Activated CD4-positive, alpha-beta memory T cell treated with anti-CD3 and anti-CD28 coated beads for 36 hours (primary cell): ENCODE results near the gene BMERB1. TPM values are rescaled to one million over a fixed set of nuclear protein-coding genes. Genes with fewer than 3 reads are reported as not detected.
"Not testable (repeated sequence)": the region's sequence is repeated elsewhere in the genome, so short reads cannot be mapped to it uniquely, and the experiment has no call there.

Source experiments
- CTCF ChIA-PET: fragments of 350-600 bp; sonication (Branson Sonifier 250); formaldehyde crosslinking; loops from one replicate; lab custom pipeline; 2021; ENCODE audit warnings: antibody characterized with exemption, inconsistent platforms; lab: Charles Lee
- POLR2A ChIA-PET: fragments of 350-600 bp; sonication (Branson Sonifier 250); formaldehyde crosslinking; loops from one replicate; lab custom pipeline; 2021; ENCODE audit warnings: antibody characterized with exemption; lab: Charles Lee
- DNase-seq: peaks from one replicate; pipeline ENCODE4 v3.0.0-alpha.2; 2020
- H3K27ac Mint-ChIP-seq: one replicate; pipeline ENCODE4 v1.8.0; 2021; ENCODE audit warnings: mixed read lengths
- H3K27me3 Mint-ChIP-seq: one replicate; pipeline ENCODE4 v1.8.0; 2021; ENCODE audit warnings: mixed read lengths
- H3K36me3 Mint-ChIP-seq: one replicate; pipeline ENCODE4 v1.8.0; 2021; ENCODE audit warnings: mixed read lengths
- H3K4me1 Mint-ChIP-seq: one replicate; pipeline ENCODE4 v1.8.0; 2021; ENCODE audit warnings: low read depth, mixed read lengths
- H3K4me3 Mint-ChIP-seq: one replicate; pipeline ENCODE4 v1.8.0; 2021; ENCODE audit warnings: mild to moderate bottlenecking, mixed read lengths
- H3K9me3 Mint-ChIP-seq: one replicate; pipeline ENCODE4 v1.8.0; 2021; ENCODE audit warnings: mixed read lengths
- intact Hi-C: fragments of 100-400 bp; cut with micrococcal nuclease; formaldehyde crosslinking; loops from one replicate; pipeline ENCODE4 v1.15.1; 2023
- total RNA-seq, 2 experiments: library from RNA; stranded (reverse); gene quantifications; one replicate each; pipeline ENCODE4 v1.2.3, GENCODE V29; 2021

Gene BMERB1
- total RNA-seq, 2 experiments from 2014 or later = 7.1 to 7.7 TPM

- CTCF ChIA-PET = interaction anchor here (0.6 to 3.8 kb wide), 18 partner anchors 10 to 759 kb away, joined by 3 to 32 read pairs (median 4); partner anchors contain the start of gene MARF1
- H3K36me3 Mint-ChIP-seq = no peaks in the 10 kb centered on the region
- H3K27me3 Mint-ChIP-seq = peaks cover 2% of the 10 kb centered on the region
- peak; percentile 68 for DNase-seq
- POLR2A ChIA-PET = no interaction called here
- H3K4me1 Mint-ChIP-seq = peaks cover 2% of the 10 kb centered on the region
- H3K27ac Mint-ChIP-seq = no peak overlapping the region
- intact Hi-C loops = loop anchor here (1.0 kb wide), 1 partner anchor 216 kb away; the partner anchor contains the start of gene MARF1
- H3K4me3 Mint-ChIP-seq = no peak overlapping the region
- H3K9me3 Mint-ChIP-seq = no peaks in the 10 kb centered on the region
These were observed 6.6 kb upstream of the BMERB1 start for GRCh38 chr16:15427648-15428239.

GRCh38 chr16:15430884-15431283 lies 3.5 kb upstream of the BMERB1 start:
- DNase-seq, POLR2A ChIA-PET, H3K9me3 Mint-ChIP-seq, H3K27ac Mint-ChIP-seq, H3K36me3 Mint-ChIP-seq, H3K4me3 Mint-ChIP-seq, CTCF ChIA-PET: not testable (repeated sequence)
- Mint-ChIP-seq H3K4me1 (peaks cover 17% of the 10 kb centered on the region), H3K27me3 (peaks cover 19% of the 10 kb centered on the region)
- intact Hi-C loops = loop anchor here (5.0 to 10.0 kb wide), 3 partner anchors 76 to 274 kb away; no protein-coding TSS in a partner anchor

- H3K9me3 Mint-ChIP-seq = no peaks in the 10 kb centered on the region
- no peak overlapping the region for H3K27ac Mint-ChIP-seq
- POLR2A ChIA-PET = no interaction called here
- no peaks in the 10 kb centered on the region for H3K36me3 Mint-ChIP-seq
- H3K4me3 Mint-ChIP-seq = peak overlapping the region; percentile 87
- no peak for DNase-seq
- intact Hi-C loops = loop anchor here (5.0 to 10.0 kb wide), 3 partner anchors 73 to 271 kb away; no protein-coding TSS in a partner anchor
- peaks cover 18% of the 10 kb centered on the region for H3K27me3 Mint-ChIP-seq
- H3K4me1 Mint-ChIP-seq = peaks cover 15% of the 10 kb centered on the region
- CTCF ChIA-PET = interaction anchor here (1.0 to 1.1 kb wide), 2 partner anchors 33 to 205 kb away, joined by 3 read pairs; no protein-coding TSS in a partner anchor
These were observed 336 bp upstream of the BMERB1 start for GRCh38 chr16:15434079-15434424.

GRCh38 chr16:15435216-15435864 lies 952 bp downstream of the BMERB1 start:
- peak overlapping the region; percentile 87 for H3K4me3 Mint-ChIP-seq
- H3K36me3 Mint-ChIP-seq = no peaks in the 10 kb centered on the region
- POLR2A ChIA-PET = no interaction called here
- CTCF ChIA-PET = no interaction called here
- no peak overlapping the region for H3K27ac Mint-ChIP-seq
- peak; percentile 10 for DNase-seq
- peaks cover 18% of the 10 kb centered on the region for H3K27me3 Mint-ChIP-seq
- no peaks in the 10 kb centered on the region for H3K9me3 Mint-ChIP-seq
- peaks cover 17% of the 10 kb centered on the region for H3K4me1 Mint-ChIP-seq
- intact Hi-C loops = loop anchor here (10.0 kb wide), 1 partner anchor 269 kb away; no protein-coding TSS in a partner anchor

GRCh38 chr16:15439102-15439501 lies 4.7 kb downstream of the BMERB1 start:
- Mint-ChIP-seq H3K4me3 (no peak overlapping the region), H3K9me3 (no peaks in the 10 kb centered on the region), H3K27me3 (peaks cover 15% of the 10 kb centered on the region), H3K4me1 (peaks cover 13% of the 10 kb centered on the region), H3K27ac (no peak overlapping the region), H3K36me3 (no peaks in the 10 kb centered on the region)
- ChIA-PET POLR2A (no interaction called here), CTCF (no interaction called here)
- intact Hi-C loops = loop anchor here (10.0 kb wide), 1 partner anchor 266 kb away; no protein-coding TSS in a partner anchor
- no peak for DNase-seq

- DNase-seq = no peak
- peaks cover 3% of the 10 kb centered on the region for H3K9me3 Mint-ChIP-seq
These were observed 5.1 kb downstream of the BMERB1 start for GRCh38 chr16:15439521-15439920.

GRCh38 chr16:15440852-15441251 lies 6.5 kb downstream of the BMERB1 start:
- ChIA-PET CTCF (no interaction called here), POLR2A (no interaction called here)
- peaks cover 1% of the 10 kb centered on the region for H3K27me3 Mint-ChIP-seq
- peaks cover 3% of the 10 kb centered on the region for H3K36me3 Mint-ChIP-seq
- intact Hi-C loops = no loop called here
- DNase-seq = no peak
- peaks cover 3% of the 10 kb centered on the region for H3K4me1 Mint-ChIP-seq
- no peak overlapping the region for H3K4me3 Mint-ChIP-seq
- H3K9me3 Mint-ChIP-seq = peaks cover 13% of the 10 kb centered on the region
- H3K27ac Mint-ChIP-seq = no peak overlapping the region

More at GRCh38 chr16:15439521-15439920, 5.1 kb downstream of the BMERB1 start:
- intact Hi-C loops = loop anchor here (10.0 kb wide), 1 partner anchor 265 kb away; no protein-coding TSS in a partner anchor
- Mint-ChIP-seq H3K4me1 (peaks cover 12% of the 10 kb centered on the region), H3K27me3 (peaks cover 11% of the 10 kb centered on the region), H3K36me3 (peaks cover 3% of the 10 kb centered on the region), H3K4me3 (no peak overlapping the region), H3K27ac (no peak overlapping the region)
- ChIA-PET CTCF (no interaction called here), POLR2A (no interaction called here)

GRCh38 chr16:15442140-15442539 lies 7.8 kb downstream of the BMERB1 start:
- intact Hi-C loops, H3K4me1 Mint-ChIP-seq, CTCF ChIA-PET, POLR2A ChIA-PET, H3K27ac Mint-ChIP-seq, H3K27me3 Mint-ChIP-seq, H3K4me3 Mint-ChIP-seq, DNase-seq, H3K36me3 Mint-ChIP-seq: not testable (repeated sequence)
- peaks cover 13% of the 10 kb centered on the region for H3K9me3 Mint-ChIP-seq

GRCh38 chr16:15443753-15444152 lies 9.4 kb downstream of the BMERB1 start:
- H3K36me3 Mint-ChIP-seq = peaks cover 3% of the 10 kb centered on the region
- ChIA-PET CTCF (no interaction called here), POLR2A (interaction anchor here (0.6 to 1.2 kb wide), 3 partner anchors 27 to 116 kb away, joined by 3 to 6 read pairs (median 3); no protein-coding TSS in a partner anchor)
- H3K4me1 Mint-ChIP-seq = peaks cover 2% of the 10 kb centered on the region
- H3K4me3 Mint-ChIP-seq = no peak overlapping the region
- no peaks in the 10 kb centered on the region for H3K27me3 Mint-ChIP-seq
- peaks cover 13% of the 10 kb centered on the region for H3K9me3 Mint-ChIP-seq
- H3K27ac Mint-ChIP-seq = no peak overlapping the region
- DNase-seq = no peak
- intact Hi-C loops = no loop called here

GRCh38 chr16:15444264-15444663 lies 9.9 kb downstream of the BMERB1 start:
- Mint-ChIP-seq H3K36me3 (peaks cover 3% of the 10 kb centered on the region), H3K4me1 (peaks cover 2% of the 10 kb centered on the region), H3K27me3 (no peaks in the 10 kb centered on the region), H3K9me3 (peaks cover 13% of the 10 kb centered on the region), H3K4me3 (no peak overlapping the region), H3K27ac (no peak overlapping the region)
- CTCF ChIA-PET = no interaction called here
- DNase-seq = no peak
- intact Hi-C loops = no loop called here
- POLR2A ChIA-PET = interaction anchor here (0.6 to 1.2 kb wide), 2 partner anchors 103 to 115 kb away, joined by 3 to 6 read pairs; no protein-coding TSS in a partner anchor

- DNase-seq = no peak
- intact Hi-C loops = no loop called here
- peaks cover 13% of the 10 kb centered on the region for H3K9me3 Mint-ChIP-seq
- ChIA-PET CTCF (no interaction called here), POLR2A (no interaction called here)
- peaks cover 3% of the 10 kb centered on the region for H3K36me3 Mint-ChIP-seq
- H3K27me3 Mint-ChIP-seq = no peaks in the 10 kb centered on the region
- H3K27ac Mint-ChIP-seq = no peak overlapping the region
- H3K4me1 Mint-ChIP-seq = no peaks in the 10 kb centered on the region
- H3K4me3 Mint-ChIP-seq = no peak overlapping the region
These were observed 11.1 kb downstream of the BMERB1 start for GRCh38 chr16:15445450-15445849.

GRCh38 chr16:15446901-15447300 lies 12.5 kb downstream of the BMERB1 start:
- peaks cover 13% of the 10 kb centered on the region for H3K9me3 Mint-ChIP-seq

More at GRCh38 chr16:15446901-15447300, 12.5 kb downstream of the BMERB1 start:
- H3K36me3 Mint-ChIP-seq = peaks cover 3% of the 10 kb centered on the region
- intact Hi-C loops = no loop called here
- H3K4me3 Mint-ChIP-seq = no peak overlapping the region
- H3K27ac Mint-ChIP-seq = no peak overlapping the region
- H3K4me1 Mint-ChIP-seq = no peaks in the 10 kb centered on the region
- ChIA-PET CTCF (no interaction called here), POLR2A (no interaction called here)
- no peaks in the 10 kb centered on the region for H3K27me3 Mint-ChIP-seq
- DNase-seq = no peak
